SK-N-SH (cell line): ENCODE measurements around the gene KRTCAP3. TPM values are rescaled to one million over a fixed set of nuclear protein-coding genes. Genes with fewer than 3 reads are reported as not detected.

Experiments
- CTCF ChIA-PET: fragments of 300-600, 350-600 bp; formaldehyde crosslinking; extraction: SDS; loops from one replicate; lab custom pipeline; 2021; lab: Yijun Ruan, JAX
- POLR2A ChIA-PET: fragments of 350-600 bp; sonication (Branson Sonifier 250); formaldehyde crosslinking; extraction: SDS; loops from one replicate; lab custom pipeline; 2020; ENCODE audit warnings: antibody characterized with exemption, inconsistent platforms; lab: Yijun Ruan, JAX
- DNase-seq: peaks from one replicate; pipeline ENCODE4 v3.0.0; 2012
- H2AFZ ChIP-seq: fragments of 200-600 bp; sonication (generic); 2 replicates; pipeline ENCODE4 v1.8.1; 2016; ENCODE audit warnings: antibody characterized with exemption, mild to moderate bottlenecking, low read depth
- H3F3A ChIP-seq: fragments of 200-600 bp; sonication (generic); replicated peaks from 2 replicates; pipeline ENCODE3; 2016; ENCODE audit warnings: antibody characterized with exemption, mild to moderate bottlenecking; ENCODE audit not compliant: insufficient read depth
- H3K27ac ChIP-seq, 2 experiments: fragments of 200-500 bp in 1 of 2; fragments of 200-600 bp in 1 of 2; sonication (Bioruptor generic) in 1 of 2; sonication (generic), shearing (Covaris generic) in 1 of 2; 2 replicates each; pipeline versions ENCODE4 v1.5.1 to v1.6.1; 2014 to 2016; ENCODE audit warnings: low read depth in 2 of 2, inconsistent platforms in 1 of 2, low read length in 1 of 2, mild to moderate bottlenecking in 1 of 2, mixed read lengths in 1 of 2
- H3K27me3 ChIP-seq: fragments of 200-600 bp; sonication (generic), shearing (Covaris generic); 2 replicates; pipeline ENCODE4 v1.6.1; 2016; ENCODE audit warnings: mixed run types; ENCODE audit not compliant: insufficient read depth
- H3K36me3 ChIP-seq, 2 experiments: fragments of 200-500 bp in 1 of 2; fragments of 200-600 bp in 1 of 2; sonication (Bioruptor generic) in 1 of 2; sonication (generic) in 1 of 2; replicated peaks in 1 of 2; 2 replicates each; pipeline versions ENCODE3 to v1.5.1; 2014 to 2016; ENCODE audit warnings: low read length in 1 of 2, mild to moderate bottlenecking in 1 of 2; ENCODE audit not compliant: insufficient read depth in 2 of 2, control insufficient read depth in 1 of 2
- H3K4me1 ChIP-seq, 2 experiments: fragments of 200-500 bp in 1 of 2; fragments of 200-600 bp in 1 of 2; sonication (Bioruptor generic) in 1 of 2; sonication (generic), shearing (Covaris generic) in 1 of 2; 2 replicates each; pipeline versions ENCODE4 v1.5.1 to v1.6.1; 2014 to 2016; ENCODE audit warnings: low read depth in 1 of 2, low read length in 1 of 2, mixed run types in 1 of 2; ENCODE audit not compliant: insufficient read depth in 2 of 2, control insufficient read depth in 1 of 2
- H3K4me2 ChIP-seq: fragments of 200-600 bp; sonication (generic), shearing (Covaris generic); 2 replicates; pipeline ENCODE4 v1.6.1; 2017; ENCODE audit warnings: mixed run types
- H3K4me3 ChIP-seq, 2 experiments: fragments of 200-500 bp in 1 of 2; fragments of 200-600 bp in 1 of 2; sonication (Bioruptor generic) in 1 of 2; sonication (generic), shearing (Covaris generic) in 1 of 2; 2 replicates each; pipeline versions ENCODE4 v1.5.1 to v1.8.1; 2014 to 2016; ENCODE audit warnings: low read depth in 2 of 2, inconsistent platforms in 1 of 2, low read length in 1 of 2, mild to moderate bottlenecking in 1 of 2, mixed read lengths in 1 of 2, moderate library complexity in 1 of 2
- H3K79me2 ChIP-seq: fragments of 200-600 bp; sonication (generic); 2 replicates; pipeline ENCODE4 v1.8.1; 2017; ENCODE audit warnings: mild to moderate bottlenecking; ENCODE audit not compliant: insufficient read depth
- H3K9ac ChIP-seq: fragments of 200-600 bp; sonication (generic); 2 replicates; pipeline ENCODE4 v1.6.1; 2017; ENCODE audit warnings: mixed run types
- H3K9me2 ChIP-seq: fragments of 200-600 bp; sonication (generic); 2 replicates; pipeline ENCODE4 v1.6.1; 2017; ENCODE audit warnings: mixed run types
- H3K9me3 ChIP-seq: fragments of 200-600 bp; sonication (generic); 2 replicates; pipeline ENCODE4 v1.6.1; 2017; ENCODE audit warnings: mixed run types, mild to moderate bottlenecking, moderate library complexity
- H4K20me1 ChIP-seq: fragments of 200-600 bp; sonication (generic); 2 replicates; pipeline ENCODE4 v1.6.1; 2017; ENCODE audit warnings: mild to moderate bottlenecking, mixed run types; ENCODE audit not compliant: insufficient read depth
- CHD2 ChIP-seq: fragments of 150-350 bp; IDR thresholded peaks from 2 replicates; pipeline ENCODE4 v1.6.1; 2018; ENCODE audit warnings: low read length; ENCODE audit not compliant: partially characterized antibody
- CTCF ChIP-seq: fragments of 200-600 bp; sonication (generic); IDR thresholded peaks from 2 replicates; pipeline ENCODE4 v1.6.1; 2017; ENCODE audit warnings: antibody characterized with exemption, mild to moderate bottlenecking, moderate library complexity
- ELF1 ChIP-seq: IDR thresholded peaks from 2 replicates; pipeline ENCODE4 v1.4.0; 2012
- EP300 ChIP-seq, 2 experiments: IDR thresholded peaks; 2 replicates each; pipeline versions ENCODE4 v1.4.0 to v1.6.1; 2012; ENCODE audit warnings: borderline replicate concordance in 1 of 2, low read depth in 1 of 2, low read length in 1 of 2
- EZH2phosphoT487 ChIP-seq: fragments of 200-600 bp; sonication (generic); IDR thresholded peaks from 2 replicates; pipeline ENCODE4 v1.6.1; 2017; ENCODE audit warnings: low read depth, mixed run types, mild to moderate bottlenecking, antibody characterized with exemption, moderate library complexity, borderline replicate concordance
- FOSL2 ChIP-seq: IDR thresholded peaks from 2 replicates; pipeline ENCODE4 v1.4.0; 2012; ENCODE audit warnings: low read depth, mild to moderate bottlenecking, moderate library complexity, borderline replicate concordance
- FOXJ3 ChIP-seq: sonication (generic); formaldehyde crosslinking; IDR thresholded peaks from 2 replicates; pipeline ENCODE4 v1.5.1; 2020; ENCODE audit warnings: mild to moderate bottlenecking, missing genetic modification reagents
- FOXM1 ChIP-seq: IDR thresholded peaks from 2 replicates; pipeline ENCODE4 v1.4.0; 2012; ENCODE audit warnings: low read depth, mild to moderate bottlenecking
- MAX ChIP-seq: IDR thresholded peaks from 2 replicates; pipeline ENCODE4 v1.4.0; 2012; ENCODE audit warnings: low read depth
- MEF2A ChIP-seq: IDR thresholded peaks from 2 replicates; pipeline ENCODE4 v1.4.0; 2012; ENCODE audit warnings: low read depth, borderline replicate concordance
- MXI1 ChIP-seq: IDR thresholded peaks from 2 replicates; pipeline ENCODE4 v1.6.1; 2012; ENCODE audit warnings: mild to moderate bottlenecking, low read depth, low read length, improper control_type of control experiment
- NFIC ChIP-seq: IDR thresholded peaks from 2 replicates; pipeline ENCODE4 v1.4.0; 2012; ENCODE audit warnings: borderline replicate concordance
- POLR2AphosphoS5 ChIP-seq: IDR thresholded peaks from 2 replicates; pipeline ENCODE4 v1.6.1; 2012; ENCODE audit warnings: low read depth, low read length
- RAD21 ChIP-seq: IDR thresholded peaks from 2 replicates; pipeline ENCODE4 v1.6.1; 2012; ENCODE audit warnings: mild to moderate bottlenecking, low read length
- RCOR1 ChIP-seq: fragments of 150-350 bp; IDR thresholded peaks from 2 replicates; pipeline ENCODE4 v1.6.1; 2017; ENCODE audit warnings: antibody characterized with exemption, low read length
- RFX5 ChIP-seq: IDR thresholded peaks from 2 replicates; pipeline ENCODE4 v1.6.1; 2012; ENCODE audit warnings: mild to moderate bottlenecking, improper control_type of control experiment, low read length
- RXRA ChIP-seq: IDR thresholded peaks from 2 replicates; pipeline ENCODE4 v1.4.0; 2012; ENCODE audit warnings: low read depth, mild to moderate bottlenecking, borderline replicate concordance
- SIN3A ChIP-seq: IDR thresholded peaks from 2 replicates; pipeline ENCODE4 v1.6.1; 2012; ENCODE audit warnings: low read depth, mild to moderate bottlenecking, low read length, moderate library complexity, borderline replicate concordance
- TAF1 ChIP-seq: IDR thresholded peaks from 2 replicates; pipeline ENCODE4 v1.6.1; 2012; ENCODE audit warnings: low read depth, mild to moderate bottlenecking, low read length, moderate library complexity, borderline replicate concordance
- TCF12 ChIP-seq: IDR thresholded peaks from 2 replicates; pipeline ENCODE4 v1.4.0; 2012
- TEAD4 ChIP-seq: IDR thresholded peaks from 2 replicates; pipeline ENCODE4 v1.4.0; 2012; ENCODE audit warnings: mild to moderate bottlenecking, borderline replicate concordance; ENCODE audit not compliant: insufficient read depth
- USF2 ChIP-seq: fragments of 150-350 bp; IDR thresholded peaks from 2 replicates; pipeline ENCODE4 v1.6.1; 2017; ENCODE audit warnings: antibody characterized with exemption, low read length, low read depth, borderline replicate concordance
- YY1 ChIP-seq: IDR thresholded peaks from 2 replicates; pipeline ENCODE4 v1.4.0; 2012; ENCODE audit warnings: low read depth, mild to moderate bottlenecking
- WGBS: methylation state at CpG from one replicate; pipeline ENCODE4 v1.1.6; 2017; ENCODE audit warnings: low lambda C conversion rate; 5-methylcytosine and 5-hydroxymethylcytosine counted together
- polyA plus RNA-seq, 3 experiments: library from polyadenylated mRNA; depleted of rRNA; stranded (reverse); fragments of >200 nt; gene quantifications; 2 replicates each; pipeline ENCODE4 v1.2.3, GENCODE V29; 2012
- TF ChIP-seq, protein P1 (sequence below): IDR thresholded peaks from 2 replicates; pipeline ENCODE4 v1.6.1; 2012; ENCODE audit warnings: mild to moderate bottlenecking, low read depth, low read length, moderate library complexity

KRTCAP3 gene
- polyA plus RNA-seq, 1 of the 3 experiments (the other 2 are of a cell fraction): 4.1 TPM

DNA sequence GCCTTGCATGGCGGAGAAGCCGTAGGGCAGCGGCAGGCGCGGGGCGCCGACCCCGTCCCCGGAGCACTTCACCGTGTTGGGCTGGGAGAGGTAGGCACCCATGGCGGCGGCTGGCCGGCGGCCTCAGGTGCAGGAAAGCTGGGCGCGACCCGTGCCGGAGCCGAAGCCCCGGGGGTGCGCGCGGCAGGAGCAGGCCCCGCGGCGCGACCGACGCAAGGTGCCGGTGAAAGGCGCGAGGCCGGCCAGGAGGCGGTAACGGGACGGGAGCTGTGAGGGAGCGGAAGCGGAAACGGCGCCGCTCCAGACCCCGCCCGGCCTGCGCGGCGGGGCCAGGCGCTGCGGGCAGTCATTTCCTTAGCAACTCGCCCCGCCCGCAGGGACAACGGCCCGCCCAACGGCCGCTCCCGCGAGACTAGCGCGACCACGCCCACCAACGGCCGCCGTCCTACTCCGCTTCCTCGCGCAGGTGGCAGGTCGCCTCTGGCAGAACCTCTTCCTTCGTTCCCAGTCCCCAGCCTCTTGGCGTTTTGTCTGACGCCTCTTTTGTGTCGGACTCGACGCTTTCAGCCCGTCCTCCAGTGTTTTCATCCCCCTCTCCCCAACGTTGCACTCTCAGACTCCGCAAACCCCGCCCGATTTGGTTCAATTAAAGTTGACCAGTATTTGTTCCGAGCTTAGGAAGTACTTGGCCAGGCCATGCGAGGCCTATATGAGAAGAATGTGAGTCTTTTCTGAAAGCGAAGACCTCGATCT is 32.7 kb upstream of the KRTCAP3 start, which contains the start of gene PPM1G:
PPM1G (minus strand) TSS at position 271 of the 753 bp plus-strand sequence; CDS start at position 102, 169 bp downstream.
- peak within 1 kb of the TSS; percentile 95 for H2AFZ ChIP-seq
- no peaks in the 10 kb centered on the region for H3K9me2 ChIP-seq
- peak within 1 kb of the TSS; percentile 80 for H3K4me2 ChIP-seq
- peak within 1 kb of the TSS; percentile 78 to 98 for H3K4me3 ChIP-seq
- peaks cover 0 to 6% of the 10 kb centered on the region in 2 experiments; a peak in 2 of 4 replicates for H3K4me1 ChIP-seq
- peak within 1 kb of the TSS; percentile 82 to 90 for H3K27ac ChIP-seq
- H3K36me3 ChIP-seq: peaks cover 0 to 4% of the 10 kb centered on the region in 2 experiments
- DNase-seq: peak; percentile 99
- H3K9ac ChIP-seq: peak within 1 kb of the TSS; percentile 94
- 2% methylated on average over 16 of the region's 82 CpGs for WGBS
- peaks cover 49% of the 10 kb centered on the region for H3K79me2 ChIP-seq
- CTCF ChIA-PET: interaction anchor here (0.6 to 5.3 kb wide), 26 partner anchors 9 to 1593 kb away, joined by 3 to 94 read pairs (median 4); partner anchors contain the start of genes NRBP1, SLC4A1AP, SNX17 and SUPT7L
- POLR2A ChIA-PET: interaction anchor here (0.6 to 2.5 kb wide), 22 partner anchors 9 to 274 kb away, joined by 3 to 66 read pairs (median 4); partner anchors contain the start of genes CCDC121, FNDC4, GPN1 and GTF3C2
- H4K20me1 ChIP-seq: peaks cover 38% of the 10 kb centered on the region
- H3K9me3 ChIP-seq: no peaks in the 10 kb centered on the region
- no peaks in the 10 kb centered on the region for H3K27me3 ChIP-seq
- H3F3A ChIP-seq: peaks cover 15% of the 10 kb centered on the region
- TF ChIP-seq FOSL2: no peak
- TF ChIP-seq MEF2A: no peak
- no peak for TF ChIP-seq USF2
- peak; percentile 57; the same call in 1 of the 2 replicates for TF ChIP-seq RFX5
- no peak for TF ChIP-seq EZH2phosphoT487
- TF ChIP-seq MAX: peak; percentile 95
- TF ChIP-seq, protein P1, sequence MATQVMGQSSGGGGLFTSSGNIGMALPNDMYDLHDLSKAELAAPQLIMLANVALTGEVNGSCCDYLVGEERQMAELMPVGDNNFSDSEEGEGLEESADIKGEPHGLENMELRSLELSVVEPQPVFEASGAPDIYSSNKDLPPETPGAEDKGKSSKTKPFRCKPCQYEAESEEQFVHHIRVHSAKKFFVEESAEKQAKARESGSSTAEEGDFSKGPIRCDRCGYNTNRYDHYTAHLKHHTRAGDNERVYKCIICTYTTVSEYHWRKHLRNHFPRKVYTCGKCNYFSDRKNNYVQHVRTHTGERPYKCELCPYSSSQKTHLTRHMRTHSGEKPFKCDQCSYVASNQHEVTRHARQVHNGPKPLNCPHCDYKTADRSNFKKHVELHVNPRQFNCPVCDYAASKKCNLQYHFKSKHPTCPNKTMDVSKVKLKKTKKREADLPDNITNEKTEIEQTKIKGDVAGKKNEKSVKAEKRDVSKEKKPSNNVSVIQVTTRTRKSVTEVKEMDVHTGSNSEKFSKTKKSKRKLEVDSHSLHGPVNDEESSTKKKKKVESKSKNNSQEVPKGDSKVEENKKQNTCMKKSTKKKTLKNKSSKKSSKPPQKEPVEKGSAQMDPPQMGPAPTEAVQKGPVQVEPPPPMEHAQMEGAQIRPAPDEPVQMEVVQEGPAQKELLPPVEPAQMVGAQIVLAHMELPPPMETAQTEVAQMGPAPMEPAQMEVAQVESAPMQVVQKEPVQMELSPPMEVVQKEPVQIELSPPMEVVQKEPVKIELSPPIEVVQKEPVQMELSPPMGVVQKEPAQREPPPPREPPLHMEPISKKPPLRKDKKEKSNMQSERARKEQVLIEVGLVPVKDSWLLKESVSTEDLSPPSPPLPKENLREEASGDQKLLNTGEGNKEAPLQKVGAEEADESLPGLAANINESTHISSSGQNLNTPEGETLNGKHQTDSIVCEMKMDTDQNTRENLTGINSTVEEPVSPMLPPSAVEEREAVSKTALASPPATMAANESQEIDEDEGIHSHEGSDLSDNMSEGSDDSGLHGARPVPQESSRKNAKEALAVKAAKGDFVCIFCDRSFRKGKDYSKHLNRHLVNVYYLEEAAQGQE: no peak; the same call in none of the 2 replicates
- TF ChIP-seq FOXJ3 (CRISPR knock-in tag): no peak
- peak; percentile 39; the same call in 1 of the 2 replicates for TF ChIP-seq TCF12
- TF ChIP-seq YY1: no peak; the same call in 1 of the 2 replicates
- peak; percentile 84 for TF ChIP-seq MXI1
- TF ChIP-seq EP300 (IDR thresholded peaks at IDR 0.05; ENCODE audit: borderline replicate concordance in 1 of 2, low read depth in 1 of 2, low read length in 1 of 2): no peak
- TF ChIP-seq TAF1: peak; percentile 98
- peak; percentile 99 for TF ChIP-seq CHD2
- TF ChIP-seq CTCF: no peak
- TF ChIP-seq SIN3A: peak; percentile 89
- no peak for TF ChIP-seq RXRA
- no peak for TF ChIP-seq TEAD4
- peak; percentile 99 for TF ChIP-seq POLR2AphosphoS5
- TF ChIP-seq ELF1: peak; percentile 77; the same call in 1 of the 2 replicates
- no peak for TF ChIP-seq FOXM1
- no peak for TF ChIP-seq NFIC
- TF ChIP-seq RCOR1: no peak; the same call in 1 of the 2 replicates
- TF ChIP-seq RAD21: no peak
